Measurements from ENCODE around the gene NRG3.

The NRG3 gene

DNA sequence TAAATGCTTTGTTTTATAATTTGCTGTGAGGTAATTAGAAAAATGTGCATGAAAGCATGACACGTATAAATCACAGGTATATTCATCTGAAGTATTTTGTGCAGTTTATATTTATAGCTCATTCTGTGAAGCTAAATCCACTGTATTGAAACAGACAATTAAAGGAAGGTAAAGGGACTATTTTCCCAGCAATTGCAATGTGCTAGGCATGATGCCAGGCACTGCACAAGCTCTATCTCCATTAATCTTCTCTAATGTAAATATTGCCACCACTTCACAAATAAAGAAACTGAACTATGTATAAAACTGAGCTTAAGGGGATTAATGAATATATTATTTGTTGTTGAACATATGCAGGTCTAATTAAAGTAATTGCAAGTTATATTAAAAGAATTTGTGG is 1012.5 kb downstream of the NRG3 start:
- DNase-seq (ENCODE audit: low read depth, low spot score) = no peak
- no peak overlapping the region for H3K4me3 ChIP-seq (ENCODE audit: low read length)

DNA sequence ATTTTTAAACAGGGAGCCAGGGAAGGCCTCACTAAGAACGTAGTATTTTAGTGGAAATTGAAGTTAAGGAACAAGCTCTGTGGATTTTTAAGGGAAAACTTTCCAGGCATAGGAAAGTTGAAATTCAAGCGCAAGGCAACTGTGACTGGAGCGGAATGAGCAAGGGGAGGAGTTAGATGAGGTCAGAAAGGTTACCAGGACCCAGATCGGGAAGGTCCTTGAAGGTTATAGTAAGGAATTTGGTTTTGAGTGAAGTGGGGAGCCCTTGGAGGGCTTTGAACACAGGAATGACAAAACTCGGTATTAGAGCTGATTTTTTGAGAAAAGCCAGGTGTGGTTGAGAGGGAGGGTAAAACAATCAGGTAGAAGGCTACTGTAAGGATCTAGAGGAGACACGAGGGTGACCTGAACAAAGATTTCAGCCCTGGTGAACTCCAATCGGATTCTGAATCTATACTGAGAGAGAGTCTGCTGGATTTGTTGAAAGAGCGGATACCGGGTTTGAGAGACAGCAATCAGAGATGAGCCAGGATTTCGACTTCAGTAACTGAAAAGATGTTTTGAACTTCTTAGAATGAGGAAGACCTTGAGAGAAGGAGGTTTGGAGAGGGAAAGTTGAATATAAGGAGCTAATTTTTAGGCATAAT is 1013.9 kb downstream of the NRG3 start:
- DNase-seq (ENCODE audit: low read depth, low spot score) = no peak
- H3K4me3 ChIP-seq (ENCODE audit: low read length) = no peak overlapping the region

DNA sequence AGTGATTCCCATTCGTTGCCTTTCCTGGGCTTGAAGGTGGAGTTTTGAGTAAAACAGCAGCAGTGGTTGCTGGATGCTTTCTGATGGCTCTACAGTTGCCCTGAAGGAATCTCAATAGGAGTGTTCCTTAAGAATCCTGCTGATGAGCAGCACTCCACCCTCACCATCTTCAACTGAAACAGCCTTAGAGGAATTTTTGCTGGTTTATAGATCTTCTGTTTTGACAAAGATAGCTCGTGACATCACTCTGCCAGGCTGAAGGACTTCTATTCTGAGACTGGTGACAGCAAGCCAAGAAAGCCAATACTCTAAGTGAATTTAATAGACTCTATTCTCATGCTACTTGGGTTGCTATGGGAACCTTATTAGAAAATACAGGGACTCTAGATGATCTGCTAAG is 1014.7 kb downstream of the NRG3 start:
- DNase-seq (ENCODE audit: low read depth, low spot score) = no peak
- H3K4me3 ChIP-seq (ENCODE audit: low read length) = no peak overlapping the region

DNA sequence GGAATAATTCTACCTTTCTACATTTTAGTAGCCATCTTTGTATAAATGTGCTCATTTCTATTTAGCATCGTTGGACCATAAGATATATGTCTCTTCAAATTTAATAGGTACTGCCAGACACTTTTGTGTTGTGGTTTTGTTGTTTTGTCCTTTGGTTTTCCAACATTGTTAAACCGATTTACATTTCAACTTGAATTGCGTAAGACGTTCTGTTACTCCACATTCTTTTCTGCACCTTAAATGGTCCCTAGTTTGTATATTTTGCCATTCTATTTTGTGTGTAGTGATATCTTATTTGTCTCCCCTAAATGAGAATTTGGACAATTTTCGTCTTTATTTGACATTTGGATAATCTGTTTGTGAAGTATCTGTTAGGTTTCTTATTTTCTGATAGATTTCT is 1015.6 kb downstream of the NRG3 start:
- DNase-seq (ENCODE audit: low read depth, low spot score) = no peak
- H3K4me3 ChIP-seq (ENCODE audit: low read length) = no peak overlapping the region

DNA sequence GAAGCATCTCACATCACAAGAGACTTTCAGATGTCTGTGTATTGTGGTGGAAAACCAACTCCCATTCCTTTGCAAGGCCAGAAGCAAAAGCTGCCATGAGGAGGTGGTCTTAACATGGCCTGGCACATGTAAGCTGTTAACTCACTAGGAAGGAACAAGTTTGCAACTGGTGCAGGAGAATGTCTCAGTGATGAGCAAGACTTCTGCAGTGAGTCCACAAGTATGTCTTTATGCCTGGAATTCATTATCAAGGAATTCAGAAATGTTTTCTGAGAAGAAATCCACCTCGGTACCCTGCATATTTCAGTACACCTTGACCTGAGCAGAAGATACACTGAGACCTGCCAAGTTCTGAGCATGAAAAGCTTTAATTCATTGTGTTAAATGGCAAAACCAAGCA is 1033.1 kb downstream of the NRG3 start:
- DNase-seq (ENCODE audit: low read depth, low spot score) = no peak
- H3K4me3 ChIP-seq (ENCODE audit: low read length) = no peak overlapping the region

DNA sequence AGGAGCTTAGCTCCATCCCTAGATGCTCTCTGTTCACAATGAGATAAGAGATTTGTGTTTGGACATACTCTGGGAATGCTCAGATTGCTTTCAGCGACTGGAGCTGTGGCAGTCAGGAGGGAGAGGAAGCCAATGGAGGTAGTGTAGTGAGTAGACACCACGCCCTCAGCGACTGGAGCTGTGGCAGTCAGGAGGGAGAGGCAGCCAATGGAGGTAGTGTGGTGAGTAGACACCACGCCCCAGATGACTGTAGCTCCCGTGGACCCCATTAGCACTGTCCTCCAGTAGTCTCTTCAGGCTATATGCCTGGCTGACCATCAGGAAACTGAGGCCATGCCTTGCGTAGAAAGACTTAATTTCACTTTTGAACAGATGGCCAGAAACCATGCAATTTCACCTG is 1033.8 kb downstream of the NRG3 start:
- no peak for DNase-seq (ENCODE audit: low read depth, low spot score)
- no peak overlapping the region for H3K4me3 ChIP-seq (ENCODE audit: low read length)

DNA sequence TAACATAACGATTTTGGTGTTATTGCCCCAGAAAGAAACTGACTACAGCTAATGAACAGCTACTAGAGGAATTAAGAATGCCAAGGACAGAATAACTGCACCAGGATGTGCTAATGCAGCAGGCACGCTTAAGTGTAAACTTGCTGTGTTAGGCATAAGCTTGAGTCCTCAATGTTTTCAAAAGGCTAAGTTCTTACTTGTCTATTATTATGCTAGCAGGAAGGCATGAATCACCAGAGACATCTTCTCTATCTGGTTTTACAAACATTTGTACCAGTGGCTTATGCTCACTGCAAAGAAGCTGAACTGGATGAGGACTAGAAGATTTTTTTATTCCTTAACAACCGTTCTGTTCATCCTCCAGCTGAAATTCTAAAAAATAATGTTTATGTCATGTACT is 1035.3 kb downstream of the NRG3 start:
- no peak for DNase-seq (ENCODE audit: low read depth, low spot score)
- no peak overlapping the region for H3K4me3 ChIP-seq (ENCODE audit: low read length)

DNA sequence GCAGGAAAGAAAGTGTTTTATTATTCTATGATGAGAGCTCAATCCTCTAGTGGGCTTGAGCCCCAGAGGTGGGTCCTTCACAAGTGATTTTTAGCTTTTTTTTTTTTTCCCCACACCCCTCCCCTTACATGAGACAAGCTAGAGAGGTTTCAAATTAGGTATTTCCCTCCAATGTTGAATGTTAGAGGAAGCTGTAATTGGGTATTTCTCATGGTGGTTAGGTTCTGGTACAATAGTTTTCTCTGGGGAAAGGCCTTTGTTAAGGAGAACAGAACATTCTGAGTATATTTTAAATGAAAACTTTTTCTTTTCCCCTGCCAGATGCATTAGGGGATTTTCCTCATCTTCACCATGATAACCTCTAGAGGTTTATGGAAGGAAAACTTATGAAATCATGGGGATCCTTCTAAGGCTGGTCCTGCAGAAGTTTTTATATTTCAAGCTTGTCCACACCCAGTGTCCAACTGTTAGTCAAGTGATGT is 1039.7 kb downstream of the NRG3 start:
- no peak overlapping the region for H3K4me3 ChIP-seq (ENCODE audit: low read length)
- no peak for DNase-seq (ENCODE audit: low read depth, low spot score)

DNA sequence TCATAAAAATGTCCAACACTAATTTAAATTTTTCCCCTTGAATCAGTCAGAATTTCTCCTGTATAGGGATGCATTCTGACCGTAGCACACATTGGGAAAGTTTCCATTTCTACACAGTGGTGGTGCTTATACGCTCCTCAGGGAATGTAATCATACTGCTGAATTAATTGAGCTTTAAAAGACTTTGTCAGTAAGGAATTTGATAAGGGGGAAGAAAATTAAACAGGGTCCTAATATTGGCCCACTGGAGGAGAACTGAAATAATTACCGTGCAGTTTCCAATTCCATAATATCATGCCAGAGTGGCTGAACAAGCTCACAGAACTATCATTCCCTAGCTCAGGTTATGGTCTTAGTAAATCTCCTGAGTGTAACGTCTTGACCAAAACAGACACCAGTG is 1041.9 kb downstream of the NRG3 start:
- no peak overlapping the region for H3K4me3 ChIP-seq (ENCODE audit: low read length)
- no peak for DNase-seq (ENCODE audit: low read depth, low spot score)

DNA sequence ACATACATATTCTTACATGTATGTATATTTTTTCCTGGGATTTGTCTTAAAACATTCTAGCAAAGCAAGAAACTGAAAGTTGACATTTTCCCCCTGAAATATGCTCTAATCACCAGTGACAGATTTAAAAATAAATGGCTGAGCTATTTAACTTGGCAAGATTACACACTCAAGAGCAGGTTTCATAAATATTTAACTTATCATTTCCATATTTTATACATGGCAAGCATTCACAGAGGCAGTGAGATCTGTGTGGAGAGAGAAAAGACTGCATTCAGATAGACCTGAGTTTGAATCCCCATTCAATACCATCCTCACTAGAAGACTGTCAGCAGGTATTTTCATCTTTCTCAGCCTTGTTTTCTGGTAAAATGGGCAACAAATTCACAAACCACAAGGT is 1043.0 kb downstream of the NRG3 start:
- H3K4me3 ChIP-seq (ENCODE audit: low read length) = no peak overlapping the region
- no peak for DNase-seq (ENCODE audit: low read depth, low spot score)

DNA sequence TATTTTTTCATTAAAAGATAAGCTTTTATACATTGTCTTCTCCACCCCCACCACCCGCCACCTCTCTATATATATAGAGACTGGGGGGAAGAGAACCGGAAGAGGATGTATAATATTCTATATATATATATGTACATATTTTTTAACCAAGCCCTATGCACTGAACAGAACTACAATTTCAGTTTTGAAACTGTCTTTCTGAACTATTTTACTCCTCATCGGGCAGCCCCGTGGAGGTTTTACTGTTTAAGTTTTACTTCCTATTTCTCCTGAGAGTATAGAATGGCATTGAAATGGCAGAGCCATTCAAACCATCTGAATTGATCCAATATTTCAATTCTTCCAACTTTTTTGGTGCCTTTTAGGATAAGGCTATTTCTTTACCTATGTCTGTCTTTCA is 1047.1 kb downstream of the NRG3 start:
- DNase-seq (ENCODE audit: low read depth, low spot score) = no peak

DNA sequence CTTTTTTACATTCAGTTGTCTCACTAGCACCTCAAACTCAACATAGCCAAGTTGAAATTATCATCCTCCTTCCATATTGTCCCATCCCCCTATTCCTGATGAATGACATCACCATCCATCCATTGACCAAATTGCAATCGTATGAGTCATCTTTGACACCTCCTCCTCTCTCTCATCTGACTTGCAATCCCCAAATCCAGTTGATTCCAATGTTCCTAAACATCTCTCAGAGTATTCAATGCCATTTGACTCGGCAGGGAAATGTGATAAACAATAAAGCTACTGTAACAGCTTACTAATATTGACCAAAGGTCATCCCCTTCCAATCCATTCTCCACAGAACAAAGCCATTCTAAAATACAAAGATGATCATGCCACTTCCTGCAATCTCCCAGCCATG is 1047.8 kb downstream of the NRG3 start:
- no peak for DNase-seq (ENCODE audit: low read depth, low spot score)

More for the DNA sequence above, 1047.1 kb downstream of the NRG3 start:
- H3K4me3 ChIP-seq (ENCODE audit: low read length) = no peak overlapping the region

DNA sequence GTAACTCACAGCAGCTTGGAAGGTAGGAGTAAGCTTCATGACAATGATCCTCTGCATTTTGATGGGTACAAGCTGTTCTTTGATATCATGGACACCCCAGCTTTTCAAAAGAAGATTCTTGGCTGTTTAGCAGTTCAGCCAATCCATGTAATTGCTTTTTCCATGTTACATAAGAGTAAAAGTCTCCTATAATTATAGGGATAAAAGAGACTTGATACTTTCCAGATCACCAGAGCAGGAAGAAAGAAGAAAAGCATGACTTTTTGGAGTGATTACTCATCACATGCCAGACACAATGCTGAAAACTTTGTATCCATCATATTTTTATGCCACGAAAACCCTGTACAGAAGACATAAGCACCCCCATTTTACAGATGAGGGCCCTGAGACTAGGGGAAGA is 1049.7 kb downstream of the NRG3 start:
- H3K4me3 ChIP-seq (ENCODE audit: low read length) = no peak overlapping the region
- no peak for DNase-seq (ENCODE audit: low read depth, low spot score)

More for the DNA sequence above, 1047.8 kb downstream of the NRG3 start:
- no peak overlapping the region for H3K4me3 ChIP-seq (ENCODE audit: low read length)

DNA sequence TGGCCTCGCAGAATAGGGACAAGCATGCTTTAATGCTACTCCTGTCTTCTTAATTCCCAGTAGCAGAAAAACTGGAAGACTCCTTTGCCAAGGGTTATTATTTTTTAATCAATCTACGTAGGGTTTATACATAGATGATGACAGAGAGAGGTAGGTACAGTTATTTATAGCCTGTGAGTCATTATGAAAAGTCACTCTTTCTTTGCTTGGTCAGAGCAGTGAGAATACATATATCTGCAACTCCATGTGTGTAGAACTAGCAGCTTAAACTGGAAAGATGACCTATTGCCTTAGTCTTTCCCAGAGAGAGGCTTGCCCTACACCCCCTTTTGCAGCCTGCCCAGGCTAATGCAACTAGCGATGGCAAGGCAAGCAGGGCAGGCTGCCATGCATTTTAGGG is 1050.6 kb downstream of the NRG3 start:
- no peak for DNase-seq (ENCODE audit: low read depth, low spot score)
- H3K4me3 ChIP-seq (ENCODE audit: low read length) = no peak overlapping the region

DNA sequence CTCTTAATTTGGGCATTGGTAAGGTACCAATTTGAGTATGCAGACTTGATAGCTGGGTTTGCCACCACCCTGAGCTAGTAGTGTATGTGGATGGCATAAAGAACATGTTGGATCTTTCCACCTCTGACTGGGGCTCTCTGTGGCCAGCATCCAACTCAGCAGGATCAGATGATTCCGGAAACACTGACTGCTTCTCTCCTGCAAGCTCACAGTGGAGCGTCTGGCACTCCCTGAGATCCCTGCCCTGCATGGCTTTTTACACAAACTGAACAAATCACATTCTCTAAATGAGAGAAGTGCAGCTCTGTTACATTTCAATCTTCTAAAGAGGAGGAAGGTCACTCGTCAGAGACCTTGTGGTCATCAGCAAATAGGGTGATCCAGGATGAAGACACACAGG is 1057.5 kb downstream of the NRG3 start:
- no peak overlapping the region for H3K4me3 ChIP-seq (ENCODE audit: low read length)
- DNase-seq (ENCODE audit: low read depth, low spot score) = no peak

DNA sequence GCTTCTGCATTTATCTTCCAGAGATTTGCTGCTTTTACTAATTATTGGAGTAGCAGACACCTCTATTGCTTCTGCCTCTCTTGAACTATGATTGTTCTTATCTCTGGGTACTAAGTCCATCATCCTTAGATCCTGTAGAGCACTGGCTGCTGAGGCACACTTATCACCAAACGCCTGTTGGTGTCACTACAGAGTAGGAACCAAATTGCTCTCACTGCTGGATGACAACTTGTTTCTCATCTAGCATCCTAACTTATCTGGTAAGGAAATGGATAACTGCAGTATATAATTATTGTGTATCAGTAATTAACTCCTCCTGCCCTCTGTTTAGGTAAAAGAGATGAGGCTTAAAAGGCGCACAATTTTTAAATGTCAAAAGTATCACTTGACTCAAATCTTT is 1059.4 kb downstream of the NRG3 start:
- no peak overlapping the region for H3K4me3 ChIP-seq (ENCODE audit: low read length)
- peak; percentile 1 for DNase-seq (ENCODE audit: low read depth, low spot score)

DNA sequence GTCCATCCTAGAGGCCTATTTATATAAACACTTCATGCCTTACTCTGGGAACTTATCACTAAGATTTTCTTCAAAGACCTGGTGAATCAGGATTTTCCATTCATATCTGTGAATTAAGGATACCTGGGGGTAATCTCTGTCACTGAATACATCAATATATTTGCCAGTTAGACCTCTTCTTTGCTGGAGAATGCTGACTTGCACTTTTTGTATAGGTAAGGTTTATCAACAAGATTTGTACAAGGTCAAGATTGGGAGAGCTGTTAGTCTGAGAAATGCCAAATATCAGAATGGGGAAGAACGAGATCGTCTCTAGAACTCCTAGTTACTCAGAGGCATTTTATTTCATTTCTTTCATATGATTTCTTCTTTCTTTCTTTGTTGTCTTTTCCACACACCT is 1060.0 kb downstream of the NRG3 start:
- no peak for DNase-seq (ENCODE audit: low read depth, low spot score)
- H3K4me3 ChIP-seq (ENCODE audit: low read length) = no peak overlapping the region

DNA sequence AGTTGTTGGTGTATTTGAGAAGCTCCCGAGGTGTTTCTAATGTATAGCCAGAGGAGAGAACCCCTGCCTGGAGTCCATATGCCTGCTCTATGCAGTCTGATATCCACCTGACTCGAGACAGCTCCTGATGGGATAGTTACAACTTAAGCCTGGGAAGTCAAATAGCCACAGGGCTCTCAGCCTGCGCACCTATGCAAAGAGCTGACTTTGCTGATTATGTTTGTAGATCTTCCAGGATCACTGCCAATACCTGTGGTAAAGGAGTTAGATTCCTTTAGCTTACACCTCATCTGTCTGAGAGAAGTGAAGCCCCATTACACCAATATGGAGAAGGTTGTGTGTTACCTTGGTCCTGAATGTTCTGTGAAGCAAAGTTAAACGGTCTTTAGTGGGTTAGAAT is 1063.3 kb downstream of the NRG3 start:
- no peak for DNase-seq (ENCODE audit: low read depth, low spot score)
- no peak overlapping the region for H3K4me3 ChIP-seq (ENCODE audit: low read length)

DNA sequence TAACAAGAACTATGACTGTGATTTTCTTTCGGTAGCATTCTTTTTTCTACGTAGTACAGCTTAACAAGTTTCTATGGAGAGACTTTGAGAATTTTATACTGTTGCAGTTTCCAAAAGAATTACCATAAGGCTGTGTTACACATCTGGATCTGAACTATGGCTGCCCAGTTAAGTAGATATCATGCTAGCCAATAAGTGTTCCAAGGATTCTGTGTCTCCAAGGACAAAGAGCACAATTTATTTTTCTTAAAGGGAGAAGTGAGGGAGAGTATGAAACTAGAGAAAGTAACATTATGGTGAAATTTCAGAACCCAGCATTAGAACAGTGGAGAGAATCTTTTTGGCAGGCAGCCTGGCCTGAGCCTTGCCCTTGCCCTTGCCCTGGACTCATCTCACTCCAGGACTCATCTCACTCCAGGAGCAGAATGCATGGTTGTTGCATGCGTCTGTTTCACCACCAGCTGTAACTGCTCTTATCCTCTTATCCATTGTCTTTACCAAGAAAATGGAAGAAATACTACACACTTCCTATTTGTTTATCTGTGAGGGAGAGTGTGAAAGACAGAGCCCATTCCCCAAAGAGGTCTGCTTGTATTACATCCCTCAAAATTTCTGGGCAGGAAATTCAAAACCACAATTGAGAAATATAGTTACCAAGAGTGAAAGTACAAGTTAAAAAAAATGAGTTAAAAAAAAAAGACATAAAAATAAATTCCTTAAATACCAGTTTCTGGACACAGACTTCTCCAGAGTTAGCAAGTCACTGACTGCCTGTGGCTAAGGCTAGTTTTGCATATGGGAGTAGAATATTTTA is 1067.5 kb downstream of the NRG3 start:
- DNase-seq (ENCODE audit: low read depth, low spot score) = no peak

DNA sequence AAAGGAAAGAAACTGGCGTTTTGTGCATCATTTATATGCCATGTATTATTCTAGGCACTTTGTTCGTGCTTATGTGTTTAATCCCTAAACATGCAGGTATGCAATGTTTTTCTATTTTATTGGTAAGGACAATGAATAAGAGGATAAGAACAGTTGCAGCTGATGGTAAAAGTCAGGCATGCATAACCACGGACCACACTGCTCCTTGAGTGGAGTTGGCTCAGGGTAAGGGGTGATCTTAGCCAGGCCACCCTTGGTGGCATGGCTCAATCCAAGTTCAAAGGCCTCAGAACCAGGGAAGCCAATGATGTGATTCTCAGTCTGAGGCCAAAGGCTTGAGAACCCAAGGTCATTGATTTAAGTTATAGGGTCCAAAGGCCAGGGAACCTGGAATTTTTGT is 1068.1 kb downstream of the NRG3 start:
- H3K4me3 ChIP-seq (ENCODE audit: low read length) = no peak overlapping the region
- DNase-seq (ENCODE audit: low read depth, low spot score) = no peak

More for the DNA sequence above, 1067.5 kb downstream of the NRG3 start:
- no peak overlapping the region for H3K4me3 ChIP-seq (ENCODE audit: low read length)
